A673 (cell line): ENCODE measurements around the gene ZNF385B. TPM values are rescaled to one million over a fixed set of nuclear protein-coding genes. Genes with fewer than 3 reads are reported as not detected.

Experiments used
- BruUV-seq: library from RNA; stranded (reverse); fragments of 400-500 nt; replicated peaks from 2 replicates; lab custom pipeline; 2021; lab: Mats Ljungman, UMichigan
- CTCF ChIA-PET: fragments of 300-600 bp; sonication (Branson Sonifier 250); formaldehyde crosslinking; loops from one replicate; lab custom pipeline; 2022; ENCODE audit warnings: antibody characterized with exemption; lab: Charles Lee
- POLR2A ChIA-PET: fragments of 300-600 bp; sonication (Branson Sonifier 250); formaldehyde crosslinking; loops from one replicate; lab custom pipeline; 2022; ENCODE audit warnings: antibody characterized with exemption; ENCODE audit not compliant: low non-redundant PET; lab: Charles Lee
- DNase-seq: peaks from one replicate; pipeline ENCODE4 v3.0.0-alpha.2; 2015; ENCODE audit warnings: low spot score
- H3K27ac ChIP-seq: fragments of 200-600 bp; sonication (generic); 2 replicates; pipeline ENCODE4 v1.5.1; 2016; ENCODE audit warnings: mixed run types, low read depth, mild to moderate bottlenecking, mixed read lengths, antibody characterized with exemption, low read length; ENCODE audit not compliant: poor library complexity, severe bottlenecking
- H3K27me3 ChIP-seq: fragments of 200-600 bp; sonication (generic); replicated peaks from 2 replicates; pipeline ENCODE4 v1.6.1; 2017; ENCODE audit warnings: mixed run types, low read depth, mild to moderate bottlenecking, mixed read lengths, antibody characterized with exemption, low read length; ENCODE audit not compliant: insufficient read depth, poor library complexity
- H3K36me3 ChIP-seq: fragments of 200-600 bp; sonication (generic); 2 replicates; pipeline ENCODE4 v1.6.1; 2016; ENCODE audit warnings: mixed run types, mild to moderate bottlenecking, mixed read lengths, antibody characterized with exemption, low read length; ENCODE audit not compliant: insufficient read depth, poor library complexity, severe bottlenecking
- H3K4me1 ChIP-seq: fragments of 200-600 bp; sonication (generic); 2 replicates; pipeline ENCODE4 v1.6.1; 2017; ENCODE audit warnings: mixed run types, mild to moderate bottlenecking, mixed read lengths, antibody characterized with exemption, low read length; ENCODE audit not compliant: insufficient read depth, poor library complexity, severe bottlenecking
- H3K4me3 ChIP-seq: fragments of 200-600 bp; sonication (generic); 2 replicates; pipeline ENCODE4 v1.5.1; 2016; ENCODE audit warnings: low read depth, mixed run types, mild to moderate bottlenecking, mixed read lengths, low read length; ENCODE audit not compliant: poor library complexity, severe bottlenecking
- H3K9me3 ChIP-seq: fragments of 200-600 bp; sonication (generic); 2 replicates; pipeline ENCODE4 v1.6.1; 2016; ENCODE audit warnings: mixed run types, low read depth, mild to moderate bottlenecking, mixed read lengths, antibody characterized with exemption, low read length; ENCODE audit not compliant: poor library complexity, severe bottlenecking
- EZH2 ChIP-seq: fragments of 200-600 bp; sonication (generic); IDR thresholded peaks from 2 replicates; pipeline ENCODE4 v1.6.1; 2017; ENCODE audit warnings: borderline replicate concordance, low read depth, mild to moderate bottlenecking, mixed read lengths, antibody characterized with exemption, low read length; ENCODE audit not compliant: poor library complexity, severe bottlenecking
- intact Hi-C: fragments of 100-400 bp; cut with micrococcal nuclease; formaldehyde crosslinking; loops from one replicate; pipeline ENCODE4 v1.10.0; 2022; ENCODE audit not compliant: unreplicated experiment
- total RNA-seq: library from RNA; stranded (reverse); gene quantifications from 2 replicates; pipeline ENCODE4 v1.2.3, GENCODE V29; 2021
- TF ChIP-seq, protein P1 (sequence below): fragments of 300-800, 200-600 bp; sonication (generic); conservative IDR thresholded peaks from 2 replicates; pipeline ENCODE4 v1.5.1; 2017; ENCODE audit warnings: low read depth, mild to moderate bottlenecking, antibody characterized with exemption, low read length, moderate library complexity, mixed read lengths

Gene ZNF385B
- total RNA-seq, 1 experiment from 2014 or later: not detected

DNA sequence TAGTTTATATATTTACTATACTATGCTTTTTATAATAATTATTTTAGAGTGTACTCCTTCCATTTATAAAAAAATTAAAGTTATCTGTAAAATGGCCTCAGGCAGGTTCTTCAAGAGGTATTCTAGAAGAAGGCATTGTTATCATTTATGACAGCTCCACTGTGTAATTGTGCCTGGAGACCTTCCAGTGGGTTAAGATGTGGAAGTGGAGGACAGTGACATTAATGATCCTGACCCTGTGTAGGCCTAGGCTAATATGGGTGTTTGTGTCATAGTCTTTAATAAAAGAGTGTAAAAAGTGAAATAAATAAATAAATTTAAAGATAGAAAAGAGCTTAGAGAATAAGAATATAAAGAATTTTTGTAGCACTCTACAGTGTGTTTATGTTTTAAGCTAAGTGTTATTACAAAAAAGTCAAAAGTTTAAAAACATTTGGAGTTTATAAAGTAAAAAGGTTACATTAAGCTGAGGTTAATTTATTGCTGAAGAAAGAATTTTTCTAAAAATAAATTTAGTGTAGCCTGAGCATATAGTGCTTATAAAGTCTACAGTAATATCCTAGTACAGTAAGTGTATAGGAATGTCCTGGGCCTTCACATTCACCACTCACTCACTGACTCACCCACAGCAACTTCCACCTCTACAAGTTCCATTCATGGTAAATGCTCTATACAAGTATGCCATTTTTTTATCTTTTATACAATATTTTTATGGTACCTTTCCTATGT lies 406.8 kb downstream of the ZNF385B start:
- no peak for DNase-seq
- Histone ChIP-seq H3K4me1 (no peaks in the 10 kb centered on the region), H3K27ac (no peak overlapping the region), H3K36me3 (no peaks in the 10 kb centered on the region), H3K9me3 (no peaks in the 10 kb centered on the region), H3K27me3 (no peaks in the 10 kb centered on the region), H3K4me3 (no peak overlapping the region)
- intact Hi-C loops: no loop called here
- BruUV-seq: no TSS peak
- ChIA-PET CTCF (no interaction called here), POLR2A (no interaction called here)
- TF ChIP-seq, protein P1, sequence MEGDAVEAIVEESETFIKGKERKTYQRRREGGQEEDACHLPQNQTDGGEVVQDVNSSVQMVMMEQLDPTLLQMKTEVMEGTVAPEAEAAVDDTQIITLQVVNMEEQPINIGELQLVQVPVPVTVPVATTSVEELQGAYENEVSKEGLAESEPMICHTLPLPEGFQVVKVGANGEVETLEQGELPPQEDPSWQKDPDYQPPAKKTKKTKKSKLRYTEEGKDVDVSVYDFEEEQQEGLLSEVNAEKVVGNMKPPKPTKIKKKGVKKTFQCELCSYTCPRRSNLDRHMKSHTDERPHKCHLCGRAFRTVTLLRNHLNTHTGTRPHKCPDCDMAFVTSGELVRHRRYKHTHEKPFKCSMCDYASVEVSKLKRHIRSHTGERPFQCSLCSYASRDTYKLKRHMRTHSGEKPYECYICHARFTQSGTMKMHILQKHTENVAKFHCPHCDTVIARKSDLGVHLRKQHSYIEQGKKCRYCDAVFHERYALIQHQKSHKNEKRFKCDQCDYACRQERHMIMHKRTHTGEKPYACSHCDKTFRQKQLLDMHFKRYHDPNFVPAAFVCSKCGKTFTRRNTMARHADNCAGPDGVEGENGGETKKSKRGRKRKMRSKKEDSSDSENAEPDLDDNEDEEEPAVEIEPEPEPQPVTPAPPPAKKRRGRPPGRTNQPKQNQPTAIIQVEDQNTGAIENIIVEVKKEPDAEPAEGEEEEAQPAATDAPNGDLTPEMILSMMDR: no peak
- no peak for TF ChIP-seq EZH2

DNA sequence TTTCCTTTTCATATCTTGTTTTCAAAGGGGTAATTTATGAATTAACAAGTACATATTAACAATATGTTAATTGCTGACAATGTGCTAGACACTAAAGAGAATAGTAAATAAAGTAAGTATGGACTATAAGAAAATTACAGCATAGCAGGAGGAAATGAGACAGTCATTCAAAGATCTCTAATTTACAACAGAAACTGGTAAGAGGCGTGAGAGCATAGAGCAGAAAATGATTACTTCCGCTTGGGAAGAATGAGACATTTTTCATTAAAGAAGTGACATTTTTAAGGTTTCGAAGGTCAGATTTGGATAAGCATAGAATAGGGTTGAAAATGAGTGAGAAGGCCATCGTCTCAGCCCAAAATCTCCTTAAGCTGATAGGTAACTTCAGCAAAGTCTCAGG lies 412.4 kb downstream of the ZNF385B start:
- no peaks in the 10 kb centered on the region for H3K36me3 ChIP-seq
- DNase-seq: no peak
- POLR2A ChIA-PET: no interaction called here
- no peak overlapping the region for H3K4me3 ChIP-seq
- H3K27me3 ChIP-seq: no peaks in the 10 kb centered on the region
- no peaks in the 10 kb centered on the region for H3K9me3 ChIP-seq
- no peak overlapping the region for H3K27ac ChIP-seq
- no TSS peak for BruUV-seq
- intact Hi-C loops: loop anchor here (10.0 kb wide), 1 partner anchor 654 kb away; no protein-coding TSS in a partner anchor
- no peak for TF ChIP-seq EZH2
- TF ChIP-seq, protein P1: no peak
- CTCF ChIA-PET: no interaction called here
- H3K4me1 ChIP-seq: no peaks in the 10 kb centered on the region

DNA sequence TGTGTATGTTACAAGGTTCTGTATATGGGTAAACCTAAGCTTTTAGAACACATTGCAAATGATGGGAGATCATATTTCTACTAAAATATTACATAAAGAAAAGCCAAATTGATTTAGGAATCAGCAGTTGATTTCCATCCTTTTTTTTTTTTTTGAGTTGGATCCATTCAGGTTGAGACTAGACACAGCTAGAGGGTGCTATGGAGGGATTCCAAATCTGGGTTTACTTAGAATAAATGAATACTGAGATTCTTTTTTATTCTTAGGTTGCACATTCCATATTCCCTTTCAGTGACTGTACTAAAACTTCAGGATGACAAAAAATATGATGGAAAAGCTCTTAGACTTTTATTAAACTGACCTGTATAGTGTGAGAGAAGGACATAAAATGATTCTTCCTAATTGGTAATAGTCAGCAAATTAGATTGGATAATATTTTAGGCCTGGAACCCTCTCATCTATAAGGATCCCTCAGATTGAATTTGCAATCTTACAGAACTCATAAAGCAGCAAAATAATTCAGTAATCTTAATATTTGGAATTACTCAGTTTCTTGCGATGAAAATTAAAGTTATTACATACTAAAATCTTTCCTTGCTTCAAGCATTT lies 413.5 kb downstream of the ZNF385B start:
- no peaks in the 10 kb centered on the region for H3K4me1 ChIP-seq
- TF ChIP-seq, protein P1: 0 out of 2 replicates have a peak, but pooled peaks have one; percentile 27
- TF ChIP-seq EZH2: no peak
- H3K27ac ChIP-seq: no peak overlapping the region
- intact Hi-C loops: loop anchor here (10.0 kb wide), 1 partner anchor 653 kb away; no protein-coding TSS in a partner anchor
- no peaks in the 10 kb centered on the region for H3K9me3 ChIP-seq
- H3K36me3 ChIP-seq: no peaks in the 10 kb centered on the region
- H3K27me3 ChIP-seq: no peaks in the 10 kb centered on the region
- ChIA-PET POLR2A (no interaction called here), CTCF (interaction anchor here (0.6 to 0.7 kb wide), 2 partner anchors 37 to 609 kb away, joined by 4 read pairs; no protein-coding TSS in a partner anchor)
- BruUV-seq: no TSS peak
- H3K4me3 ChIP-seq: no peak overlapping the region
- no peak for DNase-seq
